Dermis blood vessel endothelial cell (primary cell): ENCODE measurements around the gene RABGGTA. TPM values are rescaled to one million over a fixed set of nuclear protein-coding genes. Genes with fewer than 3 reads are reported as not detected.
A peak's percentile ranks its signal among the peaks of the same experiment; 100 is the strongest.

Experiments
- DNase-seq: peaks from one replicate; pipeline ENCODE4 v3.0.0; 2010
- total RNA-seq: library from RNA; depleted of rRNA; stranded (reverse); fragments of >200 nt; gene quantifications from 2 replicates; pipeline ENCODE4 v1.2.3, GENCODE V29; 2014

The RABGGTA gene
- 27.9 and 28.6 TPM in 2 replicates for total RNA-seq

GRCh38 chr14:24271134-24271833, at the start of gene RABGGTA:
RABGGTA (minus strand) TSS chr14:24271597; CDS start chr14:24271115, 482 bp downstream.
- peak; percentile 93 for DNase-seq

- DNase-seq, result no peak
These were observed 45.9 kb upstream of the RABGGTA start for GRCh38 chr14:24317141-24317928.

GRCh38 chr14:24316597-24316950, 45.2 kb upstream of the RABGGTA start:
- DNase-seq, result no peak

- DNase-seq, result peak; percentile 68
These were observed 44.6 kb upstream of the RABGGTA start for GRCh38 chr14:24315807-24316596.

- no peak for DNase-seq
These were observed 43.9 kb upstream of the RABGGTA start for GRCh38 chr14:24315243-24315806.

- DNase-seq, result no peak
These were observed 43.2 kb upstream of the RABGGTA start for GRCh38 chr14:24314377-24315193.

- no peak for DNase-seq
These were observed 42.5 kb upstream of the RABGGTA start for GRCh38 chr14:24313913-24314312.

GRCh38 chr14:24312736-24313507, 41.5 kb upstream of the RABGGTA start:
- DNase-seq, result peak; percentile 85

GRCh38 chr14:24311837-24312615, 40.6 kb upstream of the RABGGTA start:
- no peak for DNase-seq

GRCh38 chr14:24310646-24311604, 39.5 kb upstream of the RABGGTA start, which contains the start of gene LTB4R:
LTB4R (plus strand) TSS chr14:24311502; CDS start chr14:24315652, 4,150 bp downstream.
- DNase-seq, result peak; percentile 86

GRCh38 chr14:24310265-24310645, 38.9 kb upstream of the RABGGTA start:
- DNase-seq, result no peak

GRCh38 chr14:24309538-24310264, 38.3 kb upstream of the RABGGTA start, which contains the start of gene LTB4R2:
LTB4R2 (plus strand) TSS chr14:24310140; CDS start chr14:24310665, 525 bp downstream.
- no peak for DNase-seq

GRCh38 chr14:24308342-24309124, 37.1 kb upstream of the RABGGTA start:
- DNase-seq, result no peak

GRCh38 chr14:24307575-24308341, 36.4 kb upstream of the RABGGTA start, which contains the start of gene CIDEB:
CIDEB (minus strand) TSS chr14:24307977; CDS start chr14:24307858, 119 bp downstream.
- DNase-seq, result peak; percentile 79

GRCh38 chr14:24307156-24307574, 35.8 kb upstream of the RABGGTA start:
- no peak for DNase-seq

- no peak for DNase-seq
These were observed 32.6 kb upstream of the RABGGTA start for GRCh38 chr14:24304019-24304387.
